Ishikawa (cell line): ENCODE data around the gene EVPL.

ENCODE experiments used
- CEBPB ChIP-seq: IDR thresholded peaks from 2 replicates; pipeline ENCODE4 v1.6.1; 2012
- CREB1 ChIP-seq: IDR thresholded peaks from 2 replicates; pipeline ENCODE4 v1.6.1; 2012; ENCODE audit warnings: low read depth
- EGR1 ChIP-seq: IDR thresholded peaks from 2 replicates; pipeline ENCODE4 v1.6.1; 2012
- EP300 ChIP-seq: IDR thresholded peaks from 2 replicates; pipeline ENCODE4 v1.6.1; 2012; ENCODE audit warnings: borderline replicate concordance
- FOXM1 ChIP-seq: IDR thresholded peaks from 2 replicates; pipeline ENCODE4 v1.6.1; 2012; ENCODE audit warnings: low read depth, borderline replicate concordance
- MAX ChIP-seq: IDR thresholded peaks from 2 replicates; pipeline ENCODE4 v1.6.1; 2012
- NFIC ChIP-seq: IDR thresholded peaks from 2 replicates; pipeline ENCODE4 v1.6.1; 2012
- RAD21 ChIP-seq: IDR thresholded peaks from 2 replicates; pipeline ENCODE4 v1.6.1; 2012; ENCODE audit warnings: low read depth
- REST ChIP-seq: IDR thresholded peaks from 2 replicates; pipeline ENCODE4 v1.6.1; 2012; ENCODE audit warnings: low read depth, mild to moderate bottlenecking
- TAF1 ChIP-seq: IDR thresholded peaks from 2 replicates; pipeline ENCODE4 v1.6.1; 2012; ENCODE audit warnings: low read depth, mild to moderate bottlenecking
- TCF12 ChIP-seq: IDR thresholded peaks from 2 replicates; pipeline ENCODE4 v1.6.1; 2012; ENCODE audit warnings: low read depth
- TEAD4 ChIP-seq: IDR thresholded peaks from 2 replicates; pipeline ENCODE4 v1.6.1; 2012
- USF1 ChIP-seq: IDR thresholded peaks from 2 replicates; pipeline ENCODE4 v1.6.1; 2012
- YY1 ChIP-seq: IDR thresholded peaks from 2 replicates; pipeline ENCODE4 v1.6.1; 2012; ENCODE audit warnings: low read depth
- ZBTB7A ChIP-seq: IDR thresholded peaks from 2 replicates; pipeline ENCODE4 v1.6.1; 2012; ENCODE audit warnings: low read depth

Gene EVPL

GRCh38 chr17:76048025-76048605 is 21.0 kb upstream of the EVPL start:
- TF ChIP-seq ZBTB7A: no peak
- TF ChIP-seq NFIC: no peak
- no peak for TF ChIP-seq TCF12
- TF ChIP-seq MAX: no peak
- TF ChIP-seq TEAD4: no peak
- no peak for TF ChIP-seq EGR1
- no peak for TF ChIP-seq TAF1
- no peak for TF ChIP-seq EP300

- TF ChIP-seq REST: no peak
Measured at GRCh38 chr17:76046064-76046463, 19.0 kb upstream of the EVPL start.

GRCh38 chr17:76044475-76045007 is 17.4 kb upstream of the EVPL start:
- TF ChIP-seq NFIC: peak; percentile 80

- TF ChIP-seq TAF1 (no peak), TCF12 (no peak), EGR1 (no peak), CREB1 (no peak), TEAD4 (no peak), CEBPB (no peak), RAD21 (no peak), REST (no peak), FOXM1 (no peak)
Measured at GRCh38 chr17:76040376-76040775, 13.3 kb upstream of the EVPL start.

GRCh38 chr17:76039121-76039520 is 12.0 kb upstream of the EVPL start:
- TF ChIP-seq RAD21: no peak
- no peak for TF ChIP-seq USF1
- TF ChIP-seq EGR1: no peak
- TF ChIP-seq YY1: no peak
- TF ChIP-seq REST: no peak
- TF ChIP-seq NFIC: no peak
- no peak for TF ChIP-seq TCF12
- no peak for TF ChIP-seq MAX
- no peak for TF ChIP-seq TEAD4
- TF ChIP-seq CREB1: no peak
- TF ChIP-seq EP300: no peak
- no peak for TF ChIP-seq TAF1
- no peak for TF ChIP-seq CEBPB
- TF ChIP-seq FOXM1: no peak
- no peak for TF ChIP-seq ZBTB7A

- no peak for TF ChIP-seq MAX
- TF ChIP-seq CEBPB: no peak
- no peak for TF ChIP-seq CREB1
Measured at GRCh38 chr17:76038050-76038449, 10.9 kb upstream of the EVPL start.
